HG03457 (cell line): ENCODE data around the gene P2RX6.
"Not testable (repeated sequence)": the region's sequence is repeated elsewhere in the genome, so short reads cannot be mapped to it uniquely, and the experiment has no call there.

Source experiments
- ATAC-seq: cut with Tn5 transposase; IDR thresholded peaks from one replicate; pipeline ENCODE4 v1.9.1; 2021; ENCODE audit warnings: moderate number of reproducible peaks; ENCODE audit not compliant: unreplicated experiment

Gene P2RX6

GRCh38 chr22:21051145-21051830 is 36.3 kb downstream of the P2RX6 start:
- no peak for ATAC-seq

- ATAC-seq = no peak
Measured at GRCh38 chr22:21051831-21052400, 37.0 kb downstream of the P2RX6 start.

- ATAC-seq = no peak
Measured at GRCh38 chr22:21052715-21053459, 37.9 kb downstream of the P2RX6 start.

GRCh38 chr22:21054046-21054713 is 39.2 kb downstream of the P2RX6 start:
- ATAC-seq = no peak

- ATAC-seq = no peak
Measured at GRCh38 chr22:21054714-21055563, 40.0 kb downstream of the P2RX6 start.

GRCh38 chr22:21055564-21055834 is 40.5 kb downstream of the P2RX6 start:
- ATAC-seq = no peak

- no peak for ATAC-seq
Measured at GRCh38 chr22:21055880-21056319, 40.9 kb downstream of the P2RX6 start.

GRCh38 chr22:21060363-21060762 is 45.4 kb downstream of the P2RX6 start:
- ATAC-seq = not testable (repeated sequence)

- not testable (repeated sequence) for ATAC-seq
Measured at GRCh38 chr22:21061660-21062321, 46.8 kb downstream of the P2RX6 start.

GRCh38 chr22:21064425-21064824 is 49.5 kb downstream of the P2RX6 start:
- not testable (repeated sequence) for ATAC-seq

- ATAC-seq = no peak
Measured at GRCh38 chr22:21064917-21065864, 50.2 kb downstream of the P2RX6 start.

GRCh38 chr22:21067075-21067900 is 52.3 kb downstream of the P2RX6 start:
- no peak for ATAC-seq

GRCh38 chr22:21067901-21068680 is 53.1 kb downstream of the P2RX6 start:
- ATAC-seq = no peak

- ATAC-seq = no peak
Measured at GRCh38 chr22:21068681-21069276, 53.8 kb downstream of the P2RX6 start.

GRCh38 chr22:21069375-21069774 is 54.4 kb downstream of the P2RX6 start:
- no peak for ATAC-seq

- no peak for ATAC-seq
Measured at GRCh38 chr22:21070690-21071615, 56.0 kb downstream of the P2RX6 start.
